Hepatic stellate cell (primary cell): Measurements from ENCODE around the gene PRM1.

Experiments
- DNase-seq: peaks from one replicate; pipeline ENCODE4 v3.0.0; 2011; ENCODE audit warnings: low spot score

PRM1 gene

DNA sequence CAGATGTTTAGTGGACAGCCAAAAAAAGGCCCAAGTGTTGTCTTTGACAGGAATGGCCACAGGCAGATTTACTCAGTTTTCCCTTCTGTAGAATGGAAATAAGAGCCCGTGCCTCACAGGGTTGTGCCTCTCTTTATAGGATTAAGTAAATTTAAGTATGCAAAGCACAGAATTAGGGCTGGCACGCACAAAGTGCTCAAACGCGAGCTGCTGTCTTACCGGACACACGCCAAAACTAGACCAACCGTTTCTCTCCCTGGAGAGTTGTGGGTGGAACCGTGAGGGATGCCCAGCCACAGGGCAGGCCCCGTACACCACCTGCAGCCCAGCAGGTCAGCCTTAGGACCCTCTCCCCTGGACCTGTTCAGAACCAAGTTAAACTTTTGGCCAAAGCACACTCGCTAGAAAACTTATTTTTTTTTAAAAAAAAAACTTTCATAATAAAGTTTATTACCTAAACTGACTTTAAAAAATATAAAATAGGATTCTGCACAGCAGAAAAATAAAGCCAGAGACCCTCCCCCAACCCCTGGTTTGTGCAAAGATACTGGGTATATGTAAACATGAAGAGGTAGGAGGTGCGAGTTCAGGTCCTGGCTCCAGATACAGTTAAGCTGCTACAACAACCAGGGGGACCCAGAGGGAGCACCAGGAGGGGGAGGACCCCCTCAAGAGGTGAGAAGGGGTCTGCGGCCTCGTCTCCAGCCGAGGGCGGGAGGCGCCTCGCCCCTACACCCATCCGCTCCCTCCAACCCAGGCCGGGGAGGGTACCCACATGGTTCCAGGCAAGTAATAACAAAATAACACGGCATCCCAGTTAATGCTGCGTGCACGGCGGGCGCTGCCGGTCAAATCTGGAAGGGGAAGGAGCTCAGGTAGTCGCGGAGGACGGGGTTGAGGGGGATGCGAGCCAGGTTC, 26.9 kb downstream of the PRM1 start:
- DNase-seq: no peak

- no peak for DNase-seq
These were observed 27.8 kb downstream of the PRM1 start for GRCh38 chr16:11253009-11253994.

GRCh38 chr16:11252482-11252931, 28.6 kb downstream of the PRM1 start:
- no peak for DNase-seq

GRCh38 chr16:11251525-11252481, 29.3 kb downstream of the PRM1 start:
- DNase-seq: no peak

GRCh38 chr16:11250786-11251524, 30.2 kb downstream of the PRM1 start:
- DNase-seq: no peak

GRCh38 chr16:11250091-11250785, 30.9 kb downstream of the PRM1 start:
- no peak for DNase-seq

DNA sequence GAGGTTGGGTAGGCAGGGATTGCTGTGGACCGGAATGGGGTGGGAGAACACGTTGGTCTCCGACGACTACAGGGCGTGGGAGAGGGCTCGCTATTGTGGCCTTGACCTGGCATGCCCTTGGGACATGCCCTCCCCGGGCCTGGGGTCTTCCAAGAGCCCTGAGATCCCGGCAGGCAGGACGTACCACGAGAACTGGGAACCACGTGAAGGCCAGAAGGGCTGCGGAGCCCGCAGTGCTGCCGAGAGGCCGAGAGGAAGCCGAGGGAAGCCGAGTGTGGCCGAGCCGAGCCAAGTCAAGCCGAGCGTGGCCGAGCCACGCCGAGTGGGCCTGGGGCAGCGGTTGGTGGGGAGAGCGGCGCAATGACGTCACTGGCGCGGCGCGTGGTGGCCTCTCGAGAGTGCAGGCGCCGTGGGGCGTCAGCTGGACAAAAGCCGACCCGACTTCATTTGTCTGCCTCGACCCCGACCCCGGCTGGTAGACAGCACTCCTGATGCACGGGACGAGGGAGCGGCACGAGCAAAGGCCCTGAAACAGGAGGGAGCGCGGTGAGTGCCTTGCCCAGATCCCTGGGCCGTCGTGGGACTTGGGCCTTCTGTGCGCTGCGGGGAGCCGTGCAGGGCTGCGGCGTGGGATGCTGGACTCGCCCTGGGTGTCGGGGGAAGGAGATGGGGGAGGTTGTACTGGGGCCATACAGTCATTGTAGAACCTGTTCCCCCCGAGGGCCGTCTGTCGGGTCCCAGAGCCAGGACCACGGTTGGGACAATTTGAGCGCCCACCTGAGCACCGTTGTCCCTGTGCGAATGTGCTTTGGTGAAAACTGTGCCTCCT, 31.7 kb downstream of the PRM1 start:
- DNase-seq: no peak

GRCh38 chr16:11248133-11248532, 33.0 kb downstream of the PRM1 start:
- DNase-seq: no peak

DNA sequence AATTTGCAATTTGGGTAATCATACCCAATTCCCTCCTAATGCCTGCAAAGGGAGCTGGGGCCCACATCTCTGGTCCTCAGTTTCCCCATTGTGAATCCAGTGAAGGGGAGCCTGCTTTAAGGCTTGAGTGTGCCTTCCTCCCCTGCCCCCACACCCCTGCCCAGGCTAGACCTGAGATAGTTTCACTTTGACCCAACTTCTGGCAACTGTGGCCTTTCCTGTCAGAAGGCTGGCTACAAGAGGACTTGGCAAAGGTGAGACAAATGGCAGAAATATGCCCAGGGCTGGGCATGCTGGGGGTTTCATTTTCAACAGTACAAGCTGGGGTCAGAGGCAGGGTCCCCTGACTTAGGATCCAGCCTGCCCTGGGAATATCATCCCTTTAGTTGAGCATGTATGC, 35.1 kb downstream of the PRM1 start:
- no peak for DNase-seq

DNA sequence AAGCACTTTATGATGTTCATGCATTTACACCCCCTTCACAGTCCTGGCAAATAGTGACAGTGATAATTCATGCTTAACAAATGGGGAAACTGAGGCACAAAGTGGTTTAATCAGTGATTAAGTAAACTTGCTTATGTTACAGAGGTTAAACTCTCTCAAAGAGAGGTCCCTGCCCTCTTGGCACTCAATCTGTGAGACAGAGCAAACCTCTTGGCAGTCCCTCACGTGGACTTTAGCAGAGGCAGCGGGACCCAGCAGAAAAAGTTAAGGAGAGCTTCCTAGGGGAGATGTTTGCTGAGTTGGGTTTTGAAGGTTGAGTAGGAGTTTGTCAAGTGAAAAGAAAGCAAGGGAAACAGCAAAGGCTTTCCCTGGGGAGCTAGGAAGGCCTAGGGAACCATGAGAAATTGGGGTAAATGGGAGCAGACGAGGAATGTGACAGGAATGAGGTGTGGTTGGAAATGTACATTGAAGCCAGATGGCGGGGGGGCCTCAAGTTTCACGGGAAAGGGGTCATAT, 35.9 kb downstream of the PRM1 start:
- DNase-seq: no peak

- no peak for DNase-seq
These were observed 38.5 kb downstream of the PRM1 start for GRCh38 chr16:11242658-11243057.

- DNase-seq: no peak
These were observed 39.5 kb downstream of the PRM1 start for GRCh38 chr16:11241480-11242204.

GRCh38 chr16:11240636-11241473, 40.3 kb downstream of the PRM1 start:
- DNase-seq: no peak

GRCh38 chr16:11239644-11240632, 41.2 kb downstream of the PRM1 start:
- DNase-seq: no peak

DNA sequence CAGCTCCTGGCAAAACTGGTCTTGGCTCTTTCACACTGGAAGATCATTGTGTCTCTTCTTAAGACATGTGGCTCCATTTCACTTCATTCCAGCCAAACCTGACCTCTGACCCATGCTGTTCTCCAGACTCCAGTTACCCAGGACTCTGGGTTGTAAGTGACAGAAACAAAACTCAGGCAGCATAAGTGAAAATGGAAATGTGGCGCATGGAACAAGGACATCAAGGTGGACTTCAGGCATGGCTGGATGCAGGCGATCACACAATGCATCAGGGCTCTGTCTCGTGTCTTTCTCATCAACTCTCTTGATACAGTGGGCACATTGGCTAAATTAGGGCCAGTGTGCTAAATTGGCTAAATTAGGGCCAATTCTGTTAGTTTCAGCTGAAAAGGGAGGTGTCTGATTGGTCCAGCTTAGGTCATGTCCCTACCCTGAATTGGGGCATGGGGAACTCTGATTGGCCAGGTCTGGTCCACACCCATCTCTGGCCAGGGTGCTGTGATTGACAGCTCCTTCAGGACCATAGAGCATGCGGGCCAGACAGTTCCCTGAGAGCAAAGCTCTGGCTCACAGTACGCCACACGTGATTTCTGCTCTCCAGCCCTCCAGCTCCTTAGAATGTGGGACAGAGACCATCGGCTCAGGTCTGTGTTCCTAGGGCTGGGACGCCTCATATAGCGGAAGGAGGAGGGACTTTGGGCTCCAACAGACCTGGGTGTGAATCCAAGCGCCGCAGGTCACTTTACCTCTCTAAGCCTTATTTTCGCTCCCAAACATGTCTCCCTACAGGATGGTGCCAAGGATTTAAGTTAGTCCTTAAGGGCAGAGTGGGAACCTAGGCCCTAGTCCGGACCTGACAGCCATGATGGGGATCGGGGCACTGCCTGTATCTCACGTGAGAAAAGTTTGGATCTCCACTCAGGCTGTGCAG, 42.6 kb downstream of the PRM1 start:
- no peak for DNase-seq
